H1 (cell line): ENCODE data around the gene COL5A1. TPM values are rescaled to one million over a fixed set of nuclear protein-coding genes. Genes with fewer than 3 reads are reported as not detected.
A peak's percentile ranks its signal among the peaks of the same experiment; 100 is the strongest.

Source experiments
- CTCF ChIA-PET: fragments of 300-600 bp; sonication (Branson Sonifier 250); formaldehyde crosslinking; loops from one replicate; lab custom pipeline; 2021; ENCODE audit not compliant: partially characterized antibody; lab: Charles Lee
- POLR2A ChIA-PET: fragments of 300-600 bp; sonication (Branson Sonifier 250); formaldehyde crosslinking; loops from one replicate; lab custom pipeline; 2021; ENCODE audit warnings: inconsistent platforms; ENCODE audit not compliant: partially characterized antibody; lab: Charles Lee
- DNase-seq, 2 experiments: peaks; one replicate each; pipeline versions ENCODE4 v3.0.0 to v3.0.0-alpha.2; 2010 to 2022; ENCODE audit warnings: low spot score in 2 of 2, low read depth in 1 of 2, mixed read lengths in 1 of 2
- FAIRE-seq: peaks from 2 replicates; lab custom pipeline; 2011; peaks lifted over from hg19 to GRCh38; lab: Jason Lieb, UNC
- H2AFZ ChIP-seq: 2 replicates; pipeline ENCODE4 v1.8.1; 2012; ENCODE audit warnings: low read length, inconsistent platforms
- H2AK5ac ChIP-seq: 2 replicates; pipeline ENCODE4 v1.6.1; 2013; ENCODE audit warnings: low read depth, low read length
- H2BK120ac ChIP-seq: replicated peaks from 2 replicates; pipeline ENCODE3; 2013; ENCODE audit warnings: low read depth, low read length, inconsistent platforms
- H2BK12ac ChIP-seq: 2 replicates; pipeline ENCODE4 v1.6.1; 2013; ENCODE audit warnings: low read depth, low read length
- H2BK15ac ChIP-seq: 2 replicates; pipeline ENCODE4 v1.6.1; 2013; ENCODE audit warnings: low read length
- H2BK20ac ChIP-seq: 2 replicates; pipeline ENCODE4 v1.6.1; 2013; ENCODE audit warnings: low read length
- H2BK5ac ChIP-seq: 2 replicates; pipeline ENCODE4 v1.6.1; 2013; ENCODE audit warnings: low read depth, low read length
- H3K14ac ChIP-seq: 2 replicates; pipeline ENCODE4 v1.6.1; 2013; ENCODE audit warnings: inconsistent platforms; ENCODE audit not compliant: insufficient read length
- H3K18ac ChIP-seq: 2 replicates; pipeline ENCODE4 v1.6.1; 2013; ENCODE audit warnings: low read length; ENCODE audit errors: extremely low read depth
- H3K23ac ChIP-seq: 2 replicates; pipeline ENCODE4 v1.6.1; 2013; ENCODE audit warnings: inconsistent platforms; ENCODE audit not compliant: insufficient read length
- H3K23me2 ChIP-seq: 2 replicates; pipeline ENCODE4 v1.6.1; 2013; ENCODE audit warnings: low read depth, low read length
- H3K27ac ChIP-seq: 2 replicates; pipeline ENCODE4 v1.6.1; 2011; ENCODE audit warnings: low read depth, low read length, inconsistent platforms
- H3K27me3 ChIP-seq, 4 experiments: replicated peaks in 1 of 4; 1 replicate in 1 of 4; 2 replicates in 3 of 4; pipeline versions ENCODE4 v1.6.1 to v1.8.1; 2011 to 2013; ENCODE audit warnings: low read length in 3 of 4, mild to moderate bottlenecking in 3 of 4, inconsistent platforms in 2 of 4, mixed read lengths in 2 of 4, moderate library complexity in 1 of 4; ENCODE audit not compliant: control insufficient read depth in 3 of 4, insufficient read depth in 3 of 4; ENCODE audit errors: extremely low read depth in 1 of 4
- H3K36me3 ChIP-seq, 4 experiments: 2 replicates each; pipeline versions ENCODE4 v1.6.1 to v1.8.1; 2011 to 2013; ENCODE audit warnings: mild to moderate bottlenecking in 4 of 4, low read length in 3 of 4, moderate library complexity in 2 of 4, control low read depth in 1 of 4, inconsistent platforms in 1 of 4; ENCODE audit not compliant: insufficient read depth in 4 of 4, control insufficient read depth in 2 of 4
- H3K4ac ChIP-seq: replicated peaks from 2 replicates; pipeline ENCODE3; 2013; ENCODE audit warnings: low read length, low read depth, mixed read lengths, inconsistent platforms; ENCODE audit not compliant: insufficient read length
- H3K4me1 ChIP-seq, 4 experiments: replicated peaks in 1 of 4; 1 replicate in 1 of 4; 2 replicates in 3 of 4; pipeline versions ENCODE4 v1.6.1 to v1.8.1; 2011 to 2013; ENCODE audit warnings: low read length in 3 of 4, inconsistent platforms in 2 of 4, mixed read lengths in 1 of 4; ENCODE audit not compliant: insufficient read depth in 4 of 4, control insufficient read depth in 3 of 4
- H3K4me2 ChIP-seq, 2 experiments: 2 replicates each; pipeline versions ENCODE4 v1.6.1 to v1.8.1; 2011 to 2013; ENCODE audit warnings: low read depth in 2 of 2, low read length in 2 of 2, control low read depth in 1 of 2, inconsistent platforms in 1 of 2, mild to moderate bottlenecking in 1 of 2; ENCODE audit not compliant: insufficient read depth in 1 of 2
- H3K4me3 ChIP-seq, 4 experiments: fragments of 200-600, 300-600 bp in 1 of 4; sonication (generic), shearing (Covaris generic), sonication (Bioruptor Twin) in 1 of 4; 2 replicates each; pipeline versions ENCODE4 v1.5.1 to v1.8.1; 2011 to 2016; ENCODE audit warnings: low read length in 4 of 4, low read depth in 3 of 4, control low read depth in 2 of 4, inconsistent platforms in 2 of 4, mild to moderate bottlenecking in 2 of 4, mixed read lengths in 1 of 4, moderate library complexity in 1 of 4; ENCODE audit not compliant: insufficient read depth in 2 of 4; ENCODE audit errors: extremely low read depth in 1 of 4
- H3K56ac ChIP-seq: replicated peaks from 2 replicates; pipeline ENCODE3; 2013; ENCODE audit warnings: low read depth, mild to moderate bottlenecking, mixed read lengths, low read length, inconsistent platforms; ENCODE audit not compliant: insufficient read length
- H3K79me1 ChIP-seq: 2 replicates; pipeline ENCODE4 v1.6.1; 2013; ENCODE audit warnings: low read depth, low read length, control low read depth
- H3K79me2 ChIP-seq, 2 experiments: 2 replicates each; pipeline versions ENCODE4 v1.6.1 to v1.8.1; 2012 to 2013; ENCODE audit warnings: low read length in 2 of 2, mild to moderate bottlenecking in 2 of 2, inconsistent platforms in 1 of 2; ENCODE audit not compliant: insufficient read depth in 2 of 2, control insufficient read depth in 1 of 2
- H3K9ac ChIP-seq, 4 experiments: replicated peaks in 1 of 4; 1 replicate in 1 of 4; 2 replicates in 3 of 4; pipeline versions ENCODE4 v1.6.1 to v1.8.1; 2011 to 2013; ENCODE audit warnings: low read depth in 3 of 4, low read length in 3 of 4, control low read depth in 2 of 4, mild to moderate bottlenecking in 2 of 4, moderate library complexity in 2 of 4, inconsistent platforms in 1 of 4; ENCODE audit errors: extremely low read depth in 1 of 4
- H3K9me3 ChIP-seq, 2 experiments: 2 replicates each; pipeline versions ENCODE4 v1.6.1 to v1.8.1; 2012 to 2013; ENCODE audit warnings: mild to moderate bottlenecking in 2 of 2, moderate library complexity in 2 of 2, control low read depth in 1 of 2, inconsistent platforms in 1 of 2, low read depth in 1 of 2, low read length in 1 of 2, mixed read lengths in 1 of 2; ENCODE audit not compliant: insufficient read depth in 2 of 2
- H4K20me1 ChIP-seq, 2 experiments: replicated peaks in 1 of 2; 2 replicates each; pipeline versions ENCODE3 to v1.8.1; 2011 to 2013; ENCODE audit warnings: inconsistent platforms in 2 of 2, low read length in 2 of 2, mild to moderate bottlenecking in 1 of 2; ENCODE audit not compliant: insufficient read depth in 2 of 2, control insufficient read depth in 1 of 2
- H4K5ac ChIP-seq: 2 replicates; pipeline ENCODE4 v1.6.1; 2013; ENCODE audit warnings: low read length, low read depth, mixed read lengths, inconsistent platforms; ENCODE audit not compliant: insufficient read length
- H4K8ac ChIP-seq: 2 replicates; pipeline ENCODE4 v1.8.0; 2013; ENCODE audit warnings: mild to moderate bottlenecking, moderate library complexity, low read length, inconsistent platforms; ENCODE audit not compliant: insufficient read depth; ENCODE audit errors: extremely low read depth
- H4K91ac ChIP-seq: replicated peaks from 2 replicates; pipeline ENCODE3; 2013; ENCODE audit warnings: low read length, mixed read lengths, inconsistent platforms; ENCODE audit not compliant: insufficient read length
- CBX5 ChIP-seq: fragments of 300-800, 300-1000 bp; sonication (generic); IDR thresholded peaks from 2 replicates; pipeline ENCODE4 v1.7.1; 2016; ENCODE audit warnings: antibody characterized with exemption, low read length, low read depth
- CEBPB ChIP-seq: IDR thresholded peaks from 2 replicates; pipeline ENCODE4 v1.6.1; 2012; ENCODE audit warnings: low read depth, low read length
- CTBP2 ChIP-seq: IDR thresholded peaks from 2 replicates; pipeline ENCODE4 v1.7.0; 2011; ENCODE audit warnings: borderline replicate concordance, mild to moderate bottlenecking, moderate library complexity, mixed read lengths, low read length; ENCODE audit not compliant: insufficient read depth, insufficient read length
- KDM1A ChIP-seq: fragments of 200-600, 300-600 bp; sonication (generic); IDR thresholded peaks from 2 replicates; pipeline ENCODE4 v1.7.1; 2016; ENCODE audit warnings: mild to moderate bottlenecking, low read length, borderline replicate concordance
- NRF1 ChIP-seq: IDR thresholded peaks from 2 replicates; pipeline ENCODE4 v1.6.1; 2011; ENCODE audit warnings: mild to moderate bottlenecking, low read depth, low read length, improper control_type of control experiment
- POU5F1 ChIP-seq: IDR thresholded peaks from 2 replicates; pipeline ENCODE4 v1.6.1; 2011; ENCODE audit warnings: low read depth, mild to moderate bottlenecking, low read length, moderate library complexity
- RNF2 ChIP-seq: fragments of 200-900, 300-1000 bp; sonication (generic); IDR thresholded peaks from 2 replicates; pipeline ENCODE4 v1.7.1; 2016; ENCODE audit warnings: borderline replicate concordance, low read depth, mild to moderate bottlenecking, antibody characterized with exemption, low read length; ENCODE audit not compliant: poor library complexity, severe bottlenecking; ENCODE audit errors: missing control alignments
- ZNF274 ChIP-seq: IDR thresholded peaks from 2 replicates; pipeline ENCODE4 v1.7.0; 2012; ENCODE audit warnings: low read length, borderline replicate concordance; ENCODE audit errors: extremely low read depth
- WGBS, 2 experiments: shearing (Covaris generic) in 1 of 2; methylation state at CpG; one replicate each; pipeline versions ENCODE4 v1.1.6 to v1.1.7; 2013 to 2015; ENCODE audit warnings: low lambda C conversion rate in 2 of 2, mixed read lengths in 2 of 2, inconsistent platforms in 1 of 2, low coverage in 1 of 2, missing lambda C conversion rate in 1 of 2; ENCODE audit not compliant: insufficient replicate concordance in 2 of 2, insufficient coverage in 1 of 2, insufficient read length in 1 of 2; ENCODE audit errors: extremely low coverage in 1 of 2, missing lambda C conversion rate in 1 of 2; 5-methylcytosine and 5-hydroxymethylcytosine counted together
- polyA plus RNA-seq, 7 experiments: library from polyadenylated mRNA; depleted of rRNA in 3 of 7; stranded (reverse) in 5 of 7; unstranded in 2 of 7; fragments of >200 nt in 5 of 7; fragments of 200-250 nt in 2 of 7; gene quantifications; 1 replicate in 5 of 7; 2 replicates in 1 of 7; 4 replicates in 1 of 7; pipeline versions ENCODE4 v1.2.1 to v1.2.3, GENCODE V29; 2011 to 2013; ENCODE audit warnings: missing spikeins in 2 of 7, mixed read lengths in 2 of 7
- total RNA-seq: library from RNA; stranded (reverse); fragmentation: NEBNext Ultra II Directional; extraction: Animal tissue kit (Norgen Biotek cat#: 25700); gene quantifications from 2 replicates; pipeline ENCODE4 v1.2.1, GENCODE V29; 2021
- TF ChIP-seq, protein P1 (sequence below): IDR thresholded peaks from 2 replicates; pipeline ENCODE4 v1.6.1; 2011; ENCODE audit warnings: low read length, improper control_type of control experiment

The COL5A1 gene
- total and polyA plus RNA-seq, 2 of the 8 experiments (the other 6 are each of a cell fraction or from before 2014, with no cell fraction given) = 3.8 to 12.0 TPM

GRCh38 chr9:134723491-134724190 is 82.0 kb downstream of the COL5A1 start:
- Histone ChIP-seq H3K4ac (no peak overlapping the region), H3K18ac (no peak overlapping the region), H3K79me2 (no peaks in the 10 kb centered on the region), H3K23ac (no peak overlapping the region), H4K91ac (no peak overlapping the region), H4K5ac (no peak overlapping the region), H3K4me1 (no peaks in the 10 kb centered on the region; a peak in 1 of 7 replicates), H2AFZ (no peak overlapping the region), H2BK12ac (no peak overlapping the region), H3K56ac (no peak overlapping the region), H3K14ac (no peak overlapping the region), H2AK5ac (no peak overlapping the region), H2BK20ac (no peak overlapping the region), H3K27ac (no peak overlapping the region), H3K36me3 (no peaks in the 10 kb centered on the region), H2BK120ac (no peak overlapping the region), H3K79me1 (no peaks in the 10 kb centered on the region), H2BK15ac (no peak overlapping the region), H2BK5ac (no peak overlapping the region), H3K9ac (no peak overlapping the region), H3K9me3 (peaks cover 0 to 3% of the 10 kb centered on the region in 2 experiments; a peak in 1 of 4 replicates), H4K20me1 (no peaks in the 10 kb centered on the region), H4K8ac (peak overlapping the region; percentile 72; the same call in 1 of the 2 replicates), H3K4me3 (no peak overlapping the region), H3K23me2 (peaks cover 8% of the 10 kb centered on the region; the same call in 1 of the 2 replicates), H3K27me3 (no peaks in the 10 kb centered on the region), H3K4me2 (no peak overlapping the region)
- no peak for FAIRE-seq
- ChIA-PET CTCF (interaction anchor here (0.6 to 2.7 kb wide), 5 partner anchors 9 to 822 kb away, joined by 3 to 9 read pairs (median 3); no protein-coding TSS in a partner anchor), POLR2A (no interaction called here)
- DNase-seq = no peak
- TF ChIP-seq CEBPB (no peak), KDM1A (no peak), CTBP2 (no peak), CBX5 (no peak), ZNF274 (no peak), RNF2 (no peak), NRF1 (no peak), POU5F1 (no peak)
- TF ChIP-seq, protein P1, sequence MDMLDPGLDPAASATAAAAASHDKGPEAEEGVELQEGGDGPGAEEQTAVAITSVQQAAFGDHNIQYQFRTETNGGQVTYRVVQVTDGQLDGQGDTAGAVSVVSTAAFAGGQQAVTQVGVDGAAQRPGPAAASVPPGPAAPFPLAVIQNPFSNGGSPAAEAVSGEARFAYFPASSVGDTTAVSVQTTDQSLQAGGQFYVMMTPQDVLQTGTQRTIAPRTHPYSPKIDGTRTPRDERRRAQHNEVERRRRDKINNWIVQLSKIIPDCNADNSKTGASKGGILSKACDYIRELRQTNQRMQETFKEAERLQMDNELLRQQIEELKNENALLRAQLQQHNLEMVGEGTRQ = no peak
- WGBS, 2 experiments = 93% methylated on average over 10 of the region's 13 CpGs; no CpG with 5 or more reads in 1 of the 2 experiments
